HG02763 (cell line): ENCODE measurements around the gene ASCL5.

Source experiments
- ATAC-seq: cut with Tn5 transposase; IDR thresholded peaks from one replicate; pipeline ENCODE4 v1.9.1; 2021; ENCODE audit warnings: mild to moderate bottlenecking, moderate library complexity; ENCODE audit not compliant: unreplicated experiment

The ASCL5 gene

GRCh38 chr1:201088901-201089525, 38.0 kb downstream of the ASCL5 start:
- ATAC-seq, result no peak

GRCh38 chr1:201088395-201088794, 38.6 kb downstream of the ASCL5 start:
- no peak for ATAC-seq

GRCh38 chr1:201085902-201086735, 40.9 kb downstream of the ASCL5 start:
- no peak for ATAC-seq

- no peak for ATAC-seq
These were observed 42.7 kb downstream of the ASCL5 start for GRCh38 chr1:201084295-201084694.

- ATAC-seq, result no peak
These were observed 43.2 kb downstream of the ASCL5 start for GRCh38 chr1:201083741-201084140.

- no peak for ATAC-seq
These were observed 46.8 kb downstream of the ASCL5 start for GRCh38 chr1:201080135-201080534.

- ATAC-seq, result no peak
These were observed 49.2 kb downstream of the ASCL5 start for GRCh38 chr1:201077736-201078135.

- no peak for ATAC-seq
These were observed 49.9 kb downstream of the ASCL5 start for GRCh38 chr1:201077116-201077515.

GRCh38 chr1:201076092-201076491, 50.9 kb downstream of the ASCL5 start:
- no peak for ATAC-seq

- ATAC-seq, result no peak
These were observed 53.0 kb downstream of the ASCL5 start for GRCh38 chr1:201074018-201074417.

- ATAC-seq, result no peak
These were observed 54.1 kb downstream of the ASCL5 start for GRCh38 chr1:201072922-201073321.

- ATAC-seq, result no peak
These were observed 54.8 kb downstream of the ASCL5 start for GRCh38 chr1:201072149-201072548.

GRCh38 chr1:201069636-201070035, 57.3 kb downstream of the ASCL5 start:
- ATAC-seq, result no peak

GRCh38 chr1:201068976-201069375, 58.0 kb downstream of the ASCL5 start:
- ATAC-seq, result no peak

GRCh38 chr1:201066986-201067385, 60.0 kb downstream of the ASCL5 start:
- no peak for ATAC-seq

- ATAC-seq, result no peak
These were observed 61.3 kb downstream of the ASCL5 start for GRCh38 chr1:201065686-201066085.

- ATAC-seq, result no peak
These were observed 62.2 kb downstream of the ASCL5 start for GRCh38 chr1:201064806-201065205.
